Measurements from ENCODE around the gene KRTAP10-2.
"Not testable (repeated sequence)": the region's sequence is repeated elsewhere in the genome, so short reads cannot be mapped to it uniquely, and the experiment has no call there.

The KRTAP10-2 gene

DNA sequence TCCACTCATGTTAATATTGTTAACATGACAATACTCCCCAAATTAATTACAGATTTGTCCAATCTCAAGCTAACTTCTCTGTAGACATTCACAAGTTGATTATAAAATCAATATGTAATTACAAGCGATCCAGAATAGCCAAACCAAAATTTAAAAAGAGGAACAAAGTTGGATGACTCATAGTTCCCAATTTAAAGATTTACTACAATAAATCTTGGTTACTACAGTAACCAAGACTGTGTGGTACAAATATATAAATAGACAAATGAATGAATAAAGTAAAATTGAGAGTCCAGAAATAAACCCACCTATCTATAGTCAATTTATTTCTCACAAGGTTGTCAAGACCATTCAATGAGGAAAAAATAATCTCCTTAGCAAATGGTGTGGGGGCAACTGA is 15.1 kb upstream of the KRTAP10-2 start:
- DNase-seq: no peak

DNA sequence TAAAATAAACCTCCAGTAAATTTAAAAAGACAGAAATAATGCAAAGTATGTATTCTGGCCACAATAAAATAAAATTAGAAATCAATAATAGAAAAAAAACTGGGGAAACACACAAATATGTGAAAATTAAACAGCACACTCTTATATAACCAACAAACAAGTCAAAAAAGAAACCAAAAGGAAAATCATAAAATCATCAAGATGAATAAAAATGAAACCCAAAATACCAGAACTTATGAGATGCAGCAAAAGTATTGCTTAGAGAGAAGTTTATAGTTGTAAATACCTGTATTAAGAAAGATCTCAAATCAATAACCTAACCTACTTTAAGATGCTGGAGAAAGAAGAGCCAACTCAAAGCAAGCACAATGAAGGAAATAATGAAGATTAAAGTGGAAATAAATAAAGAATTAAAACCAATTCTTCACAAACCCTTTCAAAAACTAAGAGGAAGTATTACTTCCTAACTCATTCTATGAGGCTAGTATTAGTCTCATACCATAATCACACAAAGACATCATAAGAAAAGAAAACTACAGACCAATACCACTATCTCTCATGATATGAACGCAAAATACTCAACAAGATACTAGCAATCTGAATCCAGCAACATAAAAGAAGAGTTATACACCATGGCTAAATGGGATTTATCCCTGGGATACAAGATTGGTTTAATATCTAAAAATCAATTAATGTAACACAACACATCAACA is 13.7 kb upstream of the KRTAP10-2 start:
- no peak for DNase-seq

DNA sequence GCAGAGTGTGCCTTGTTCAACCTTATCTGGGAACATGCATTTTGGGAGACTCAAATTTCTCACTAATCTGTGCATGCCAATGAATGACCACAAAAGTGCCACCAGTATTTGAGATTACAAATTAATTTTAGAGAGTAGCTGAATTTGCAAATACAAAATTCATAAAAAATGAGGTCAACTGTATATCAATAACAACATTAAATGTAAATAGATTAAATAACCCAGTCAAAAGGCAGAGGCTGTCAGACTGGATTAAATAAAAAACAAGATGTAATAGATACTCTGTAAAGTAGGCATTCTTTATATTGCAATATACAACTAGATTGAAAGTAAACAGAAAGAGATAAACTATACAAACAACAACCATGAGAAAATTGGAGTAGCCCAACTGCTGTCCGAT is 12.8 kb upstream of the KRTAP10-2 start:
- no peak for DNase-seq

GRCh38 chr21:44558695-44559094 is 7.4 kb upstream of the KRTAP10-2 start, which contains the start of gene KRTAP10-3:
Gene KRTAP10-3, minus strand, starts transcription at chr21:44558795. Its CDS starts 80 bp downstream, at chr21:44558715.
- no peak for DNase-seq

DNA sequence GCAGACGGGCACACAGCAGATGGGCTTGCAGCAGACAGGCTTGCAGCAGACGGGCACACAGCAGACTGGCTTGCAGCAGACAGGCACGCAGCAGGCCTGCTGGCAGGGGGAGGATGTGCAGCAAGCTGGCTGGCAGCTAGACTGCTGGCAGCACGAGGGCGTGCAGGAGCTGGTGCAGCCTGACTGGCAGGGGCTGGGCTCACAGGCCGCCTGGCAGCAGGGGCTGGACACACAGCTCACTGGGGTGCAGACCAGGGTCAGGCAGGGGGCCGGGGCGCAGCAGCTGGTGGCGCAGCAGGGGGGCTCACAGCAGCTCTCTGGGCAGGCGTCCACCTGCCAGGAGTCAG is 7.0 kb upstream of the KRTAP10-2 start:
- DNase-seq: not testable (repeated sequence)

DNA sequence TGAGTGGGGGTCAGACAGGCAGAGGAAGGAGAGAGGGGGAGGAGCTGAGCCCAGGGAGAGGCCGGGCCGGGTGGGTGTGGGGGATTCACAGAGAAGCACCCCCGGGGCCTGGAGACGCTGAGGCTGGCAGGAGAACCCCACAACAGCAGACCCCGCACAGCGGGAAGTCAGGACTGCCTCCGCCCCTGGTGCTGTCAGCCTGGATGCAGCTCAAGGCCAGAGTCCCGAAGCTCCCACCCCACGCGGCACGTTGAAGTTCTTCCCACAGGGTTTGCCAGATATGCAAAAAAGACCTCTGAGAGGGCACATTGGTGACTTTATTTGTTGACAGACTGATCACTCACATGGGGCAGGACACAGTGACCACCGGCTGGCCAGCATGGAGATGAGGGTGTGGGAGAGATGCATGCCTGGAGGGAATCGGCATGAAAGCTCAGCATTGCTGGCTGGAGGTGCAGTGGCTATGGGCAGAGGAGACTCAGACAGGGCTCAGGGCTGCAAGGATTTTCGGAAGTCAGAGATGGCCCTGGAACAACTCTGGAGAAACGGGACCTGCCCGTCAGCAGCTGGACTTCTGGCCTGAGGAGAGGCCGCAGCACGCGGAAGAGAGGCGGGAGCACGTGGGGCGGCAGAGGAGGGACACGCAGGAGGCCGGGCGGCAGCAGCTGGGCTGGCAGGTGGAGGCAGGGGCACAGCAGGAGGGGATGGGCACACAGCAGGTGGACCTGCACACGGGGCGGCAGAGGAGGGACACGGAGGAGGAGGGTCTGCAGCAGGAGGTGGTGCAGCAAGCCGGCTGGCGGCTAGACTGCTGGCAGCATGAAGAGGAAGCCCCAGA is 6.4 kb upstream of the KRTAP10-2 start:
- no peak for DNase-seq

DNA sequence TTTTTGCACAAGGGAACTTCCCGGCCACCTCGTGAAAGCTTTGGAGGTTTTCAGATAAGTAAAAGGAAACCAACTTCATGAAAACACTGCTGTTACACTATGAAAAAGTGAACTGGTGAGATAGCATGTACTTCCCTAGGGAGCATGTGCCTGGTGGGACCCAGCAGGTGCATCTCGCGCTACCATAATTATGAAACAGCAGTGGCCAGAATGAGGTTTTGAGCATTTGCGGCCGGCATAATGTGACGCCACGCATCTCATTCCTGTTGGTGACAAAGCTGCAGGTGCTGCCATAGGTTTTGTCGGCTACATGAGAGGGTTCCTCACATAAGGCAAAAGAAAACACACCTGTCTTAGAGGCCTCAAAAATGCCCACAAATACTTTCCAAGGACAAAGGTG is 5.6 kb upstream of the KRTAP10-2 start:
- no peak for DNase-seq

DNA sequence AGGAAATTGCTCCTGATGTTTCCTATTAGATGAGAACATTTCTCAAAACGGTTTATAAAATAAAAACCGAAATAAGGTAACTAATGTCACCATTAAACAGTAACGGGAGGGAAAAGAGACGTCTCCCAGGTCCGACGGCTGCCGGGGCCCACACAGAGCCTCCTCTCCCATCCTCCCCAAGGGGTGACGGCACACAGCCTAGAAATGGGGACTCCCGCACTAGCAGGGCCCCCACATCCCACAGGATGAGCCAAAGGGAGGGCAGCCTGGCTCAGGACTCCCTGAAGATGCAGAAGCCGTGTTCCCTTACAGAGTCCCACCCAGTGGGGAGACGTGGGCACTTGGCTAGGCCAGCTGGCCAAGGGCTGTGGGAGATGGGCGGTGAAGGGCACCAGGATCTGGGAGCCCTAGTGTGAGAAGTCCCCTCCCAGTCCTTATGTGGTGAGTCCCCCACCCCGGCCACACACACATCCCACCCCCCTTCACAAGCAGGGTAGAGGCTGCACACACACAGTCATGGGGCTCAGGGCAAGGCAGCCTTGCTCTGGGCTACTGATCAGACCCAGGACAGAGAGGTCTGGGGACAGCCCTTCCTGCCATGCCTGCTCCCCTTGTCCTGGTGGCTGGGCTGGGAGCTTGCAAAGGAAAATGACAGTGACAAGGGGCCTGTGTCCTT is 4.0 kb upstream of the KRTAP10-2 start:
- no peak for DNase-seq

DNA sequence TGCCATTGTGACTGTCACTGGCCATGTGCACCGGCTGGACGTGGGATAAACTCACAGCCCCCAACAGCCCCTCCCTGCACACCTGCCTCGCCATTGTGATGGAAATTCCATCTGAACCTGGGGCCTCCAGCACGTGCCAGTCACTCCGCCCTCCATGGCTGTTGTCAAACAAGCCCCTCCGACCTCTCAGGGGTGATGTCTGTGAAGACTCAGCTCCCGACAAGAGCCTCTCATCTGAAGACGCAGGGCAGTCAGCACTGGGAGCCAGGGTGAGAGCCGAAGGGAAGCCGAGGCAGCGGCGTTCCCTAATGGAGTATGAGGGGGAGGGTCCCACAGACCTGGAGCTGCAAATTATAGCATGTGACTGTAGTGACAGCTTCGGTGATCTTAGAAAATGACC is 1.4 kb upstream of the KRTAP10-2 start:
- no peak for DNase-seq

DNA sequence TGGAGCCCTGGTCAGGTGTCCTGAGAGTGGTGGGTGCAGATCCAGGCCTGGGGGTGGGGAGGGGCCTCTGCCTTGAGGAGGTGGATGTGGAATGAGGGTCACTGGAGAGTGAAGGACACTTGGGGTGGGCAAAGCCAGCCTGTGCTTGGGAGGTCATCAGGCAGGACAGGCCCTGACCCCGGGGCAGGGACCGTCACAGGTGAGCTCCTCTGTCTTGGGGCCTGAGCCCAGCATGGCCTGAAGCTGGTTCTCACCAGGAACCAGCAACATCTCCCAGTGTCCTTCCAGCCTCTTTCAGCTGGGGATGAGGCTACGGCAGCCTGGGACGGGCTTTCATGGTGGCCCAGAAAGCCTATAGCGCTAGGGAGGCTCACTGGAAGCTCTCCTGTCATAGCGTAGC is 831 bp upstream of the KRTAP10-2 start:
- no peak for DNase-seq

- DNase-seq: no peak
Measured at GRCh38 chr21:44550807-44551206, 498 bp downstream of the KRTAP10-2 start.

GRCh38 chr21:44550285-44550684 is 1.0 kb downstream of the KRTAP10-2 start:
- DNase-seq: not testable (repeated sequence)

- DNase-seq: no peak
Measured at GRCh38 chr21:44549525-44550211, 1.6 kb downstream of the KRTAP10-2 start.

DNA sequence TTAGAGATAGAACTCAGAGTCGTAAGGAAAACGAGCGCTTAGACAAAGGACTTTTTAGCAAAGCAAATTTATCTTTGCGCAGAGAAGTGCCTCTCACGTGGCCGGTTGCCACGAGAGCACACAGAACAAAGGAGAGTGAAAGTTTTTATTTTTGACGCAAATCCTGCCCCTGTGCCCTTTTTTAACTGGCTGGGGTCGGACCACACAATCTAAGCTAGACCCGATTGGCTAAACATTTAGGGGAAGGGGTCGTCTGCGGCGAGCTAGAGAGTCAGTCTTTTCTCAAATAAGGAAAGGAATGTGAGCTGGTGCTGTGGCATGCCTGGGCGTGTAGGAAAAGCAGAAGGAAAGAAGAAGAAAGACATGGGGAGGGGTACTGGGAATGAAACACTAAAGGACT is 2.4 kb downstream of the KRTAP10-2 start:
- no peak for DNase-seq

DNA sequence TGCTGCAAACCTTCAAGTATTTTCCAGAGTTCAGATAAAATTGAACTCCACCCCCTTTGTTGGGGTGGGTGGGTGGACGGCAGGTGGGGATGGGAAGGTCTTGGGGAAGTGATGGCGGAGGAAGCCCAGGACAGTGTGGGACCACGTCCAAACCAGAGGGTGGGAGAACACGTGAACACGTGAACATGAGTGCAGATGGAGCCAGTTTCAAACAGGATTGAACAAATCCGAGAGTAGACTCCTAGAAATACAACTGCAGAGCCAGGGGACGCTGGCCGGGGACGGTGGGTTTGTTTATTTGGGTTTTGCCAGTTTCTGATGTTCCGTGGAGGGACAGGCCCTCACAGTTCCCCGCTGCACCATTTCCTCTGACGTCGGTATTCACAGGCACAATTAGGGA is 2.9 kb downstream of the KRTAP10-2 start:
- no peak for DNase-seq

DNA sequence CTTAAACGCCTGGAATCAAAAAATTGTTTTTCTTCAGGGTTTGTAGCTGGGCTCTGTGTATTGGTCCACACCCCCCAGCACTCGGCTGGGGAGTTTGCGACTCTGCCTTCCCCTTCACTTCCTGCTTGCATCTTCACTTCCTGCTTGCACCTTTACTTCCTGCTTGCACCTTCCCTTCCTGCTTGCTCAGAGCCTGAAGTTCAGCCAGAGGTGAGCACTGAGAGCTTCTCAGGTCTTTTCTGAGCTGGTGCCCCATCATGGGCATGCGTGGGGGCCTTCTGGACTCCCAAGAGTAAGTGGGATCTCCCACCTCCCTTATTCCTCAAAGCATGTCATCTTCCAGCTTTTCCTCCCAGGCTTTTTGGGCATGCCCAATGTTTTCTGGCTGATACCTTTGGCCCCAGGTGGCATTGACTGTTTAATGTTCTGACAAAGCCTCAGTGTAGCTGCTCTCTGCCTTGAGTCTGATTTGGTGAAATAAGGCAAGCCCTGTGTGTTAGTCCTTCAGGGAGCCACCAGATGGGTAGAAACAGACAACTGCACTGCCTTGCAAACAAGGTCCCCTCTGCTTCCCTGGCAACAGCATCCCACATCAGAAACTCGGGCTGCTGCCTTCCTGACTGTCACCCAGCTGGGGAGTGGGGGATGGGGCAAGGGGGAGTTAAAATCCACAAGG is 3.5 kb downstream of the KRTAP10-2 start:
- peak; percentile 58 for DNase-seq

- no peak for DNase-seq
Measured at GRCh38 chr21:44544566-44544965, 6.7 kb downstream of the KRTAP10-2 start.

- no peak for DNase-seq
Measured at GRCh38 chr21:44542716-44543115, 8.6 kb downstream of the KRTAP10-2 start.

- no peak for DNase-seq
Measured at GRCh38 chr21:44540741-44541288, 10.5 kb downstream of the KRTAP10-2 start.

DNA sequence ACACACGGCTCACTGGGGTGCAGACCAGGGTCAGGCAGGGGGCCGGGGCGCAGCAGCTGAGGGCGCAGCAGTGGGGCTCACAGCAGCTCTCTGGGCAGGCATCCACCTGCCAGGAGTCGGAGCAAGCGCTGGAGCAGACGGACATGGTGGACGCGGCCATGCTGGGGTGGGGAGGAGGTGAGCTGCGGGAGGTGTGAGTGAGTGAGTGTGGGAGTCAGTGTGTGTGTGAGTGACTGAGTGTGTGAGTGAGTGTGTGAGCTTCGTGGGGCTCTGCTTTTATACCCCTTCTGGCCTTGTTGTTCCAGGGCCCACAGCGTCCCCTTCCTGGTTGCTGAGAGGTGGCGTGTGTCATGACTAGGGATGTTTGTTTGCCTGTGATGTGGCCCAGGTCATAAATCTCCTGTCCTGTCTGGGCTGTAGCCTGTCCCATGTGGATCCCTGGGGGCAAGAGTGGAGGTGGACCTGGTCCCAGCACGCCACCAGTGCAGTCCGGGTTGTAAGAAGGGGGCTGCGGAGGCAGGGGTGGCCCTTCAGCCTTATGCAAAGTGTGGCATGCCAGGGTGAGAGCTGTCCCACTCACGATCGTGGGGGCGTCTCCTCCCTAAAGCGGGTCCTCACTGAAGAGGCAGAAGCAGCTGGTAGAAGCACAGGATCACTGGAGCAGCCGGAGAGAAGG is 11.2 kb downstream of the KRTAP10-2 start, which contains the start of gene KRTAP10-1:
Gene KRTAP10-1 (minus strand): TSS at position 205 of the 676 bp plus-strand sequence. CDS start 45 bp downstream, at position 160.
- no peak for DNase-seq

GRCh38 chr21:44539046-44539445 is 12.3 kb downstream of the KRTAP10-2 start:
- no peak for DNase-seq
